HEK293 (cell line): ENCODE measurements around the gene C3orf52.

Experiments
- CTCF ChIP-seq: fragments of 450-650 bp; formaldehyde crosslinking; IDR thresholded peaks from 2 replicates; pipeline ENCODE4 v1.5.1; 2016; ENCODE audit warnings: missing biosample characterization, missing genetic modification characterization
- FEZF1 ChIP-seq: fragments of 450-650 bp; formaldehyde crosslinking; IDR thresholded peaks from 2 replicates; pipeline ENCODE4 v1.5.1; 2016; ENCODE audit warnings: missing biosample characterization, missing genetic modification characterization
- GLI4 ChIP-seq: fragments of 450-650 bp; formaldehyde crosslinking; IDR thresholded peaks from 2 replicates; pipeline ENCODE4 v1.5.1; 2016; ENCODE audit warnings: missing biosample characterization, missing genetic modification characterization
- HIC1 ChIP-seq: fragments of 450-650 bp; formaldehyde crosslinking; IDR thresholded peaks from 2 replicates; pipeline ENCODE4 v1.5.1; 2016; ENCODE audit warnings: missing biosample characterization, missing genetic modification characterization
- PRDM4 ChIP-seq: fragments of 450-650 bp; formaldehyde crosslinking; IDR thresholded peaks from 2 replicates; pipeline ENCODE4 v1.5.1; 2017; ENCODE audit warnings: missing biosample characterization, missing genetic modification characterization
- REPIN1 ChIP-seq: fragments of 450-650 bp; formaldehyde crosslinking; IDR thresholded peaks from 2 replicates; pipeline ENCODE4 v1.5.1; 2017; ENCODE audit warnings: missing biosample characterization, missing genetic modification characterization, low read depth
- SETDB1 ChIP-seq: IDR thresholded peaks from one replicate; pipeline ENCODE4 v1.6.1; 2017; ENCODE audit warnings: mild to moderate bottlenecking, low read length, moderate library complexity, mixed read lengths; ENCODE audit not compliant: insufficient read length
- YY1 ChIP-seq: fragments of 450-650 bp; formaldehyde crosslinking; IDR thresholded peaks from 2 replicates; pipeline ENCODE4 v1.5.1; 2018; ENCODE audit warnings: missing biosample characterization, missing genetic modification characterization
- ZBTB48 ChIP-seq: fragments of 450-650 bp; formaldehyde crosslinking; IDR thresholded peaks from 2 replicates; pipeline ENCODE4 v1.5.1; 2016; ENCODE audit warnings: missing biosample characterization, missing genetic modification characterization
- ZNF140 ChIP-seq: fragments of 450-650 bp; formaldehyde crosslinking; IDR thresholded peaks from 2 replicates; pipeline ENCODE4 v1.5.1; 2016; ENCODE audit warnings: missing biosample characterization, missing genetic modification characterization
- ZNF169 ChIP-seq: fragments of 450-650 bp; formaldehyde crosslinking; IDR thresholded peaks from 2 replicates; pipeline ENCODE4 v1.5.1; 2016; ENCODE audit warnings: missing biosample characterization, missing genetic modification characterization
- ZNF175 ChIP-seq: fragments of 450-650 bp; formaldehyde crosslinking; IDR thresholded peaks from 2 replicates; pipeline ENCODE4 v1.5.1; 2016; ENCODE audit warnings: missing biosample characterization, missing genetic modification characterization
- ZNF202 ChIP-seq: fragments of 450-650 bp; formaldehyde crosslinking; IDR thresholded peaks from 2 replicates; pipeline ENCODE4 v1.5.1; 2016; ENCODE audit warnings: missing biosample characterization, missing genetic modification characterization, borderline replicate concordance
- ZNF426 ChIP-seq: fragments of 450-650 bp; formaldehyde crosslinking; IDR thresholded peaks from 2 replicates; pipeline ENCODE4 v1.5.1; 2017; ENCODE audit warnings: missing biosample characterization, missing genetic modification characterization, mild to moderate bottlenecking, inconsistent platforms, moderate library complexity
- ZNF473 ChIP-seq: fragments of 450-650 bp; formaldehyde crosslinking; IDR thresholded peaks from 2 replicates; pipeline ENCODE4 v1.5.1; 2017; ENCODE audit warnings: missing biosample characterization, missing genetic modification characterization
- ZNF510 ChIP-seq: fragments of 450-650 bp; formaldehyde crosslinking; IDR thresholded peaks from 2 replicates; pipeline ENCODE4 v1.5.1; 2018; ENCODE audit warnings: mild to moderate bottlenecking, missing genetic modification characterization, missing biosample characterization; ENCODE audit not compliant: insufficient replicate concordance
- ZNF521 ChIP-seq: fragments of 450-650 bp; formaldehyde crosslinking; IDR thresholded peaks from 2 replicates; pipeline ENCODE4 v1.5.1; 2017; ENCODE audit warnings: missing biosample characterization, mild to moderate bottlenecking, missing genetic modification characterization
- ZNF654 ChIP-seq: fragments of 450-650 bp; formaldehyde crosslinking; IDR thresholded peaks from 2 replicates; pipeline ENCODE4 v1.5.1; 2016; ENCODE audit warnings: low read depth, missing biosample characterization, missing genetic modification characterization
- ZNF791 ChIP-seq: fragments of 450-650 bp; formaldehyde crosslinking; IDR thresholded peaks from 2 replicates; pipeline ENCODE4 v1.5.1; 2016; ENCODE audit warnings: missing biosample characterization, missing genetic modification characterization
- ZNF843 ChIP-seq: fragments of 450-650 bp; formaldehyde crosslinking; IDR thresholded peaks from 2 replicates; pipeline ENCODE4 v1.5.1; 2016; ENCODE audit warnings: missing biosample characterization, missing genetic modification characterization
- ZSCAN23 ChIP-seq: fragments of 450-650 bp; formaldehyde crosslinking; IDR thresholded peaks from 2 replicates; pipeline ENCODE4 v1.5.1; 2016; ENCODE audit warnings: missing biosample characterization, missing genetic modification characterization
- ZSCAN30 ChIP-seq: fragments of 450-650 bp; IDR thresholded peaks from 2 replicates; pipeline ENCODE4 v1.5.1; 2018; ENCODE audit warnings: missing biosample characterization, mild to moderate bottlenecking, missing genetic modification characterization, moderate library complexity
- ZXDB ChIP-seq: fragments of 450-650 bp; formaldehyde crosslinking; IDR thresholded peaks from 2 replicates; pipeline ENCODE4 v1.5.1; 2016; ENCODE audit warnings: missing biosample characterization, missing genetic modification characterization
- TF ChIP-seq, protein P1 (sequence below): fragments of 450-650 bp; formaldehyde crosslinking; IDR thresholded peaks from 2 replicates; pipeline ENCODE4 v1.5.1; 2016; ENCODE audit warnings: missing biosample characterization, missing genetic modification characterization, borderline replicate concordance
- TF ChIP-seq, protein P2 (sequence below): fragments of 450-650 bp; formaldehyde crosslinking; IDR thresholded peaks from 2 replicates; pipeline ENCODE4 v1.5.1; 2016; ENCODE audit warnings: missing biosample characterization, missing genetic modification characterization
- TF ChIP-seq, protein P3 (sequence below): fragments of 450-650 bp; formaldehyde crosslinking; IDR thresholded peaks from 2 replicates; pipeline ENCODE4 v1.5.1; 2017; ENCODE audit warnings: missing biosample characterization, missing genetic modification characterization

The C3orf52 gene

GRCh38 chr3:112086076-112086854 lies at the start of gene C3orf52 (continued):
- TF ChIP-seq HIC1 (tag by site-specific recombination) (peak; percentile 55), ZSCAN30 (peak; percentile 72), ZXDB (tag by site-specific recombination) (peak; percentile 74), ZNF473 (tag by site-specific recombination) (no peak), REPIN1 (tag by site-specific recombination) (no peak), PRDM4 (tag by site-specific recombination) (no peak), SETDB1 (no peak), ZNF169 (tag by site-specific recombination) (no peak), ZNF202 (tag by site-specific recombination) (no peak), ZNF140 (tag by site-specific recombination) (no peak), ZNF510 (tag by site-specific recombination) (no peak), ZNF843 (tag by site-specific recombination) (peak; percentile 73; the same call in 1 of the 2 replicates), ZSCAN23 (tag by site-specific recombination) (no peak), ZNF521 (tag by site-specific recombination) (no peak), ZNF654 (tag by site-specific recombination) (no peak), ZNF791 (tag by site-specific recombination) (no peak), ZBTB48 (tag by site-specific recombination) (no peak; the same call in 1 of the 2 replicates), YY1 (tag by site-specific recombination) (no peak), ZNF175 (tag by site-specific recombination) (no peak), ZNF426 (tag by site-specific recombination) (no peak), CTCF (tag by site-specific recombination) (peak; percentile 39), GLI4 (tag by site-specific recombination) (no peak), FEZF1 (peak; percentile 85)
- TF ChIP-seq, protein P1, sequence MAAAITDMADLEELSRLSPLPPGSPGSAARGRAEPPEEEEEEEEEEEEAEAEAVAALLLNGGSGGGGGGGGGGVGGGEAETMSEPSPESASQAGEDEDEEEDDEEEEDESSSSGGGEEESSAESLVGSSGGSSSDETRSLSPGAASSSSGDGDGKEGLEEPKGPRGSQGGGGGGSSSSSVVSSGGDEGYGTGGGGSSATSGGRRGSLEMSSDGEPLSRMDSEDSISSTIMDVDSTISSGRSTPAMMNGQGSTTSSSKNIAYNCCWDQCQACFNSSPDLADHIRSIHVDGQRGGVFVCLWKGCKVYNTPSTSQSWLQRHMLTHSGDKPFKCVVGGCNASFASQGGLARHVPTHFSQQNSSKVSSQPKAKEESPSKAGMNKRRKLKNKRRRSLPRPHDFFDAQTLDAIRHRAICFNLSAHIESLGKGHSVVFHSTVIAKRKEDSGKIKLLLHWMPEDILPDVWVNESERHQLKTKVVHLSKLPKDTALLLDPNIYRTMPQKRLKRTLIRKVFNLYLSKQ (tag by site-specific recombination): no peak
- TF ChIP-seq, protein P2, sequence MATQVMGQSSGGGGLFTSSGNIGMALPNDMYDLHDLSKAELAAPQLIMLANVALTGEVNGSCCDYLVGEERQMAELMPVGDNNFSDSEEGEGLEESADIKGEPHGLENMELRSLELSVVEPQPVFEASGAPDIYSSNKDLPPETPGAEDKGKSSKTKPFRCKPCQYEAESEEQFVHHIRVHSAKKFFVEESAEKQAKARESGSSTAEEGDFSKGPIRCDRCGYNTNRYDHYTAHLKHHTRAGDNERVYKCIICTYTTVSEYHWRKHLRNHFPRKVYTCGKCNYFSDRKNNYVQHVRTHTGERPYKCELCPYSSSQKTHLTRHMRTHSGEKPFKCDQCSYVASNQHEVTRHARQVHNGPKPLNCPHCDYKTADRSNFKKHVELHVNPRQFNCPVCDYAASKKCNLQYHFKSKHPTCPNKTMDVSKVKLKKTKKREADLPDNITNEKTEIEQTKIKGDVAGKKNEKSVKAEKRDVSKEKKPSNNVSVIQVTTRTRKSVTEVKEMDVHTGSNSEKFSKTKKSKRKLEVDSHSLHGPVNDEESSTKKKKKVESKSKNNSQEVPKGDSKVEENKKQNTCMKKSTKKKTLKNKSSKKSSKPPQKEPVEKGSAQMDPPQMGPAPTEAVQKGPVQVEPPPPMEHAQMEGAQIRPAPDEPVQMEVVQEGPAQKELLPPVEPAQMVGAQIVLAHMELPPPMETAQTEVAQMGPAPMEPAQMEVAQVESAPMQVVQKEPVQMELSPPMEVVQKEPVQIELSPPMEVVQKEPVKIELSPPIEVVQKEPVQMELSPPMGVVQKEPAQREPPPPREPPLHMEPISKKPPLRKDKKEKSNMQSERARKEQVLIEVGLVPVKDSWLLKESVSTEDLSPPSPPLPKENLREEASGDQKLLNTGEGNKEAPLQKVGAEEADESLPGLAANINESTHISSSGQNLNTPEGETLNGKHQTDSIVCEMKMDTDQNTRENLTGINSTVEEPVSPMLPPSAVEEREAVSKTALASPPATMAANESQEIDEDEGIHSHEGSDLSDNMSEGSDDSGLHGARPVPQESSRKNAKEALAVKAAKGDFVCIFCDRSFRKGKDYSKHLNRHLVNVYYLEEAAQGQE (tag by site-specific recombination): no peak
- TF ChIP-seq, protein P3, sequence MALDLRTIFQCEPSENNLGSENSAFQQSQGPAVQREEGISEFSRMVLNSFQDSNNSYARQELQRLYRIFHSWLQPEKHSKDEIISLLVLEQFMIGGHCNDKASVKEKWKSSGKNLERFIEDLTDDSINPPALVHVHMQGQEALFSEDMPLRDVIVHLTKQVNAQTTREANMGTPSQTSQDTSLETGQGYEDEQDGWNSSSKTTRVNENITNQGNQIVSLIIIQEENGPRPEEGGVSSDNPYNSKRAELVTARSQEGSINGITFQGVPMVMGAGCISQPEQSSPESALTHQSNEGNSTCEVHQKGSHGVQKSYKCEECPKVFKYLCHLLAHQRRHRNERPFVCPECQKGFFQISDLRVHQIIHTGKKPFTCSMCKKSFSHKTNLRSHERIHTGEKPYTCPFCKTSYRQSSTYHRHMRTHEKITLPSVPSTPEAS (tag by site-specific recombination): no peak
